D721Med (cell line): Measurements from ENCODE around the gene SNX19.
"Not testable (repeated sequence)": the region's sequence is repeated elsewhere in the genome, so short reads cannot be mapped to it uniquely, and the experiment has no call there.

Experiments
- DNase-seq: peaks from one replicate; pipeline ENCODE4 v3.0.0; 2011; ENCODE audit warnings: low spot score; ENCODE audit not compliant: insufficient read length
- FAIRE-seq: peaks from 2 replicates; lab custom pipeline; 2011; peaks lifted over from hg19 to GRCh38; lab: Jason Lieb, UNC
- CTCF ChIP-seq: IDR thresholded peaks from 2 replicates; pipeline ENCODE4 v1.5.1; 2012; ENCODE audit warnings: mild to moderate bottlenecking, control low read depth; ENCODE audit not compliant: insufficient read depth; ENCODE audit errors: missing control alignments

SNX19 gene

GRCh38 chr11:130866831-130867230, 49.4 kb downstream of the SNX19 start:
- DNase-seq: no peak
- no peak for TF ChIP-seq CTCF
- no peak for FAIRE-seq

DNA sequence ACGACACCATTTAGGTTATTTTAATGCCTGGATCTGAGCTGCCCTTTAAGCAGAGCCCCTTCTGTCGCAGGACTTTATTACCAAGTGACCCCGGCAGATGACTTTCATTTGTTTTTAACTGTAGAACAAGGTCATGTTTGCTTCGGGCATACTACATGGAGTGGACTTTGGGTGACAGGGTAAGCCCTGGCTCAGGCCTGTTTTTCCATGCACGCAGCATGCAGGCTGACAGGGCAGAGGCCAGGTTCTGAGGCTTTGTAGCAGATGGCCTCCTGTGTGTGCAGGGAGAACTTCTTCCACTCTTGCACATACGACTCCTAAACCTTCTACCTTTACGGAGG, 50.5 kb downstream of the SNX19 start:
- FAIRE-seq: no peak
- TF ChIP-seq CTCF: no peak
- DNase-seq: no peak

DNA sequence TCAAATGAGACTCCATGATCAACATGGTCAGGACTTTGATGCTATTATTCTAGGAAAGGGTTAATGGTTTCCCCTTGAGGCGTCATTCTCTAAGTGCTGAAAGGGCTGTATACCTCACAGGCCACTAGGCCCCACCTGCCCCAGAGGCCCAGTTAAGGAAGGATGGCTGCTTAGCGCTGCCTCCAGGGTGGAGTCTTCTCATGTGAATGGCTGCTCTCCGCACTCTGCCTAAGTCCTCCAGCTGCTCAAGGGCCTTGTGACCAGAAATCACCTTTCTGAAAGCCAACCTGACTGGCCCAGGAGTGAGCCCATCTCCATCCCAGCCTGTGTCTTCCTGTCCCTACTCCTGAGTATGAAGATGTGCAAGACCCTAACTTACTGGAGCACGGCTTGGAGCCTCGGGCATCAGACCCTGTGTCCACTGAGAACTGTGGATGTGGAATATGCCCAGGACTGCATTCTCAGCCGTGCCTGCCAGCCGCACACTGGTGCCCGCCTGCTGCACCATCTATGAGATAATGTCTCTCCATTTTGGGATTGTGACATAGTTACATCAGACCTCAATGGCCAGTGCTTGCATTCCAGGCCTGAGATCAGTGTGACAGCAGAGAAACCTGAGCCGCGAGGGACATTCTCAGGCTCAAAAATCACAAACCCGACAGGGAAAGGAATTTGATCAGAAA, 51.0 kb downstream of the SNX19 start:
- DNase-seq (no peak), FAIRE-seq (no peak)
- no peak for TF ChIP-seq CTCF

DNA sequence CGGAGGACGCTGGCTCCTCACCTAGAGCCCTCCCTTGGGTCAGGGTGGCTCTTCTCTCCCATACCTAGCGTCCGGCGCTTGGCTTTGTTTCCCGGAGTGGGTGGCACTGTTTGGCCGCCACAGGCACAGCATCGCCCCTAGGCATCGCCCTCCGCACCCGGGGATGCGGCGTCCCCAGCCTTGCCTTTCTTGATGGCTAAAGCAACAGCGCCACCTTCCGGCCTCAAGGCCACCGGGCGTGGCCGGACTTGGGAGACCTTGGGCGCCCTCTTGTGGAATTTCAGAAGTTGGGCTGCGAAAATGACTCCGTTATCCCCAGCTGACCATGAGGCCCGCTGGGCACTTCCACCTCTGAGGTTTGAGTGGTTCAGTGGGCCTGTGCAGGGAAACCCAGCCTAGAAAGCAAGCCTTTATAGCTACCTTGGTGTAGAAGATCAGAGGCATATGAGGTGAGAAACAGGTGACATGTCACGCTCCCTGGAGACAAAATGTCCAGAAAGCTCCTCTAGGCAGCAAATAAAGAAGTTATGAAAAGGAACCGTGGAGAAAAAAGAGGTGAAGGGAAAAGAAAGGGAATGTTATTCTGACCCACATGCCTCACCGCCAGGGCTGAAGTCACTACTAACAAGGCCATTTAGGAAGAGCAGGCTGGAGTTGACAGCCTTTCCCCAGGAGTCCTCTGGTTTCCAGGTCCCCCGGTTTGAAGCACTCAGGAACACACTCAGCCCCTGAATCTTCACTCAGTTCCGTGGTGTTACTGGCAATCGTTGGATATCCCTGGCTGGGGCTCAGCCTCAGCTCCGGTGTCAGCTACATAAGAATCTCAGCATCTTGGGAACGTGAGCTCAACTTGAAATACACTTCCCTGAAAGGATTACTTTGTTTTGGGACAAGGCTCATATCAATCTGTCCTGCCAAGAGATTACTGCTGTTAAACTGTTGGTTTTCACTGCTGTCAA, 54.1 kb downstream of the SNX19 start:
- FAIRE-seq (no peak), DNase-seq (peak; percentile 62)
- peak; percentile 100 for TF ChIP-seq CTCF

DNA sequence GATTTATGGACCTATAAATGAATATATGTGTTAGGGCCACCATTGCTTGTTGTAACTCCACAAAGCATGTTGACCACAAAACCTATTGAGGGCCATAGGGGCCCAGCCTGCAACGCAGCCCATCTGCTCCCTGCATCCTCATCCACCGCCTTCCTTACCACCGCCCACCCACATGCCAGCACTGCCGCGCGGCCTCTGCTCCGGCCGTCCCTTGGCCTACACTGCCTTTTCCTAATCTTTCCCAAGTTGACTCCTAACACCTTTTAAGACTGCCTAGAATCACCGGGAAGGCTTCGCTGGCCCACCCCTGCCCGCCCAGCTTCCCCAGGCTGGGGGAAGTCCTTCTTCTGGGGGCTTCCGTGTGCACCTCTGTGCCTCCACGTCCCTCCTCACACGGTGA, 55.0 kb downstream of the SNX19 start:
- no peak for FAIRE-seq
- TF ChIP-seq CTCF: no peak
- DNase-seq: no peak

GRCh38 chr11:130859886-130860285, 56.4 kb downstream of the SNX19 start:
- DNase-seq (no peak), FAIRE-seq (no peak)
- TF ChIP-seq CTCF: no peak

GRCh38 chr11:130858215-130858614, 58.1 kb downstream of the SNX19 start:
- DNase-seq (no peak), FAIRE-seq (no peak)
- no peak for TF ChIP-seq CTCF

DNA sequence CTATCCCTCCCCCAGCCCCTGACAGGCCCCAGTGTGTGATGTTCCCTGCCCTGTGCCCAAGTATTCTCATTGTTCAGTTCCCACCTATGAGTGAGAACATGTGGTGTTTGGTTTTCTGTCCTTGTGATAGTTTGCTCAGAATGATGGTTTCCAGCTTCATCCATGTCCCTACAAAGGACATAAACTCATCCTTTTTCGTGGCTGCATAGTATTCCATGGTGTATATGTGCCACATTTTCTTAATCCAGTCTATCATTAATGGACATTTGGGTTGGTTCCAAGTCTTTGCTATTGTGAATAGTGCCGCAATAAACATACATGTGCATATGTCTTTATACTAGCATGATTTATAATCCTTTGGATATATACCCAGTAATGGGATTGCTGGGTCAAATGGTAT, 60.6 kb downstream of the SNX19 start:
- not testable (repeated sequence) for DNase-seq, FAIRE-seq
